IgD-negative memory B cell (primary cell): ENCODE data around the gene RNU2-1. TPM values are rescaled to one million over a fixed set of nuclear protein-coding genes. Genes with fewer than 3 reads are reported as not detected.
"Not testable (repeated sequence)": the region's sequence is repeated elsewhere in the genome, so short reads cannot be mapped to it uniquely, and the experiment has no call there.

ENCODE experiments used
- H3K27ac Mint-ChIP-seq, 3 donors: one replicate each; pipeline ENCODE4 v1.8.0; 2020 to 2022; ENCODE audit warnings: mild to moderate bottlenecking in 3 of 3, mixed read lengths in 3 of 3, moderate library complexity in 1 of 3
- H3K27me3 Mint-ChIP-seq: one replicate; pipeline ENCODE4 v1.8.0; 2021; ENCODE audit warnings: mixed read lengths
- H3K36me3 Mint-ChIP-seq: one replicate; pipeline ENCODE4 v1.8.0; 2020; ENCODE audit warnings: mild to moderate bottlenecking, mixed read lengths
- H3K4me1 Mint-ChIP-seq, 3 donors: one replicate each; pipeline ENCODE4 v1.8.0; 2020 to 2022; ENCODE audit warnings: mixed read lengths in 3 of 3, mild to moderate bottlenecking in 1 of 3
- H3K4me3 Mint-ChIP-seq, 4 donors: one replicate each; pipeline ENCODE4 v1.8.0; 2020 to 2022; ENCODE audit warnings: mild to moderate bottlenecking in 4 of 4, mixed read lengths in 4 of 4, moderate library complexity in 3 of 4
- H3K9me3 Mint-ChIP-seq, 3 donors: one replicate each; pipeline ENCODE4 v1.8.0; 2020 to 2021; ENCODE audit warnings: mixed read lengths in 3 of 3, mild to moderate bottlenecking in 1 of 3
- polyA plus RNA-seq: library from polyadenylated mRNA; unstranded; fragments of 300-500 nt; fragmentation: Illumina TruSeq; gene quantifications from one replicate; pipeline ENCODE4 v1.2.3, GENCODE V29; 2021

RNU2-1 gene
- not detected for polyA plus RNA-seq

- H3K36me3 Mint-ChIP-seq, H3K4me3 Mint-ChIP-seq, H3K27me3 Mint-ChIP-seq, H3K4me1 Mint-ChIP-seq, H3K27ac Mint-ChIP-seq, H3K9me3 Mint-ChIP-seq: not testable (repeated sequence)
Measured at GRCh38 chr17:43233877-43234276, at the start of gene RNU2-1. TSS of gene RNU2-1 (minus strand) at chr17:43233977.

GRCh38 chr17:43272914-43273313, 39.1 kb upstream of the RNU2-1 start:
- not testable (repeated sequence) for H3K4me3 Mint-ChIP-seq

GRCh38 chr17:43272483-43272882, 38.7 kb upstream of the RNU2-1 start:
- H3K9me3 Mint-ChIP-seq, H3K27me3 Mint-ChIP-seq: not testable (repeated sequence)
- peak overlapping the region in 1 of 4 donors; percentile 49 for H3K4me3 Mint-ChIP-seq

More at GRCh38 chr17:43272914-43273313, 39.1 kb upstream of the RNU2-1 start:
- H3K4me1 Mint-ChIP-seq, H3K27me3 Mint-ChIP-seq, H3K36me3 Mint-ChIP-seq, H3K27ac Mint-ChIP-seq, H3K9me3 Mint-ChIP-seq: not testable (repeated sequence)

GRCh38 chr17:43270552-43271504, 37.1 kb upstream of the RNU2-1 start:
- not testable (repeated sequence) for H3K9me3 Mint-ChIP-seq, H3K4me1 Mint-ChIP-seq, H3K36me3 Mint-ChIP-seq, H3K4me3 Mint-ChIP-seq, H3K27ac Mint-ChIP-seq, H3K27me3 Mint-ChIP-seq

More at GRCh38 chr17:43272483-43272882, 38.7 kb upstream of the RNU2-1 start:
- H3K4me1 Mint-ChIP-seq, H3K36me3 Mint-ChIP-seq, H3K27ac Mint-ChIP-seq: not testable (repeated sequence)

- not testable (repeated sequence) for H3K27me3 Mint-ChIP-seq, H3K27ac Mint-ChIP-seq, H3K9me3 Mint-ChIP-seq, H3K4me3 Mint-ChIP-seq, H3K36me3 Mint-ChIP-seq, H3K4me1 Mint-ChIP-seq
Measured at GRCh38 chr17:43246456-43246855, 12.7 kb upstream of the RNU2-1 start.

GRCh38 chr17:43240596-43241352, 7.0 kb upstream of the RNU2-1 start:
- H3K4me1 Mint-ChIP-seq, H3K27ac Mint-ChIP-seq, H3K4me3 Mint-ChIP-seq, H3K27me3 Mint-ChIP-seq, H3K36me3 Mint-ChIP-seq, H3K9me3 Mint-ChIP-seq: not testable (repeated sequence)

- H3K27ac Mint-ChIP-seq, H3K36me3 Mint-ChIP-seq, H3K9me3 Mint-ChIP-seq, H3K4me1 Mint-ChIP-seq, H3K27me3 Mint-ChIP-seq: not testable (repeated sequence)
- peak overlapping the region in 1 of 4 donors; percentile 39 for H3K4me3 Mint-ChIP-seq
Measured at GRCh38 chr17:43239597-43239996, 5.8 kb upstream of the RNU2-1 start.

GRCh38 chr17:43233263-43233662, 514 bp downstream of the RNU2-1 start:
- H3K4me3 Mint-ChIP-seq, H3K4me1 Mint-ChIP-seq, H3K27me3 Mint-ChIP-seq, H3K27ac Mint-ChIP-seq, H3K36me3 Mint-ChIP-seq, H3K9me3 Mint-ChIP-seq: not testable (repeated sequence)

GRCh38 chr17:43232021-43232699, 1.6 kb downstream of the RNU2-1 start:
- H3K36me3 Mint-ChIP-seq, H3K9me3 Mint-ChIP-seq, H3K4me1 Mint-ChIP-seq, H3K27me3 Mint-ChIP-seq: not testable (repeated sequence)
- H3K27ac Mint-ChIP-seq: peak overlapping the region in 1 of 3 donors; percentile 93
- peak overlapping the region in 2 of 4 donors; percentile 43 to 84 for H3K4me3 Mint-ChIP-seq

- not testable (repeated sequence) for H3K36me3 Mint-ChIP-seq, H3K9me3 Mint-ChIP-seq, H3K4me1 Mint-ChIP-seq, H3K27me3 Mint-ChIP-seq, H3K27ac Mint-ChIP-seq
- peak overlapping the region in 3 of 4 donors; percentile 17 to 58 (median 43) for H3K4me3 Mint-ChIP-seq
Measured at GRCh38 chr17:43231205-43232020, 2.4 kb downstream of the RNU2-1 start.

- not testable (repeated sequence) for H3K4me3 Mint-ChIP-seq, H3K27me3 Mint-ChIP-seq, H3K36me3 Mint-ChIP-seq, H3K27ac Mint-ChIP-seq, H3K4me1 Mint-ChIP-seq, H3K9me3 Mint-ChIP-seq
Measured at GRCh38 chr17:43228020-43228782, 5.6 kb downstream of the RNU2-1 start, which contains the start of gene CCDC200. TSS of gene CCDC200 (minus strand) at chr17:43228623. CDS start at chr17:43228554, 69 bp downstream.

GRCh38 chr17:43226393-43226792, 7.4 kb downstream of the RNU2-1 start:
- H3K36me3 Mint-ChIP-seq: no peaks in the 10 kb centered on the region
- H3K27ac Mint-ChIP-seq: no peak overlapping the region
- no peaks in the 10 kb centered on the region for H3K9me3 Mint-ChIP-seq
- no peaks in the 10 kb centered on the region for H3K27me3 Mint-ChIP-seq
- peaks cover 0 to 2% (median 1%) of the 10 kb centered on the region in 3 donors for H3K4me1 Mint-ChIP-seq
- H3K4me3 Mint-ChIP-seq: no peak overlapping the region

- H3K36me3 Mint-ChIP-seq: no peaks in the 10 kb centered on the region
- peaks cover 0 to 4% (median 1%) of the 10 kb centered on the region in 3 donors for H3K4me1 Mint-ChIP-seq
- H3K9me3 Mint-ChIP-seq: no peaks in the 10 kb centered on the region
- H3K27me3 Mint-ChIP-seq: no peaks in the 10 kb centered on the region
- H3K4me3 Mint-ChIP-seq: peak overlapping the region in 1 of 4 donors; percentile 1
- H3K27ac Mint-ChIP-seq: peak overlapping the region in 2 of 3 donors; percentile 58 to 67
Measured at GRCh38 chr17:43224146-43224705, 9.6 kb downstream of the RNU2-1 start.
